ENCODE data around the gene CSTB. TPM values are rescaled to one million over a fixed set of nuclear protein-coding genes. Genes with fewer than 3 reads are reported as not detected.
"Not testable (repeated sequence)": the region's sequence is repeated elsewhere in the genome, so short reads cannot be mapped to it uniquely, and the experiment has no call there.

CSTB gene, protein sequence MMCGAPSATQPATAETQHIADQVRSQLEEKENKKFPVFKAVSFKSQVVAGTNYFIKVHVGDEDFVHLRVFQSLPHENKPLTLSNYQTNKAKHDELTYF
- 24.3 and 55.3 TPM in 2 replicates for total RNA-seq (2014; rRNA removed; shearing (Covaris generic))
- 33.6 and 41.3 TPM in 2 replicates for polyA plus RNA-seq (2015; cell fraction: cytosol; rRNA removed)
- 13.4 and 16.5 TPM in 2 replicates for polyA plus RNA-seq (2015; cell fraction: nucleus; rRNA removed)

DNA sequence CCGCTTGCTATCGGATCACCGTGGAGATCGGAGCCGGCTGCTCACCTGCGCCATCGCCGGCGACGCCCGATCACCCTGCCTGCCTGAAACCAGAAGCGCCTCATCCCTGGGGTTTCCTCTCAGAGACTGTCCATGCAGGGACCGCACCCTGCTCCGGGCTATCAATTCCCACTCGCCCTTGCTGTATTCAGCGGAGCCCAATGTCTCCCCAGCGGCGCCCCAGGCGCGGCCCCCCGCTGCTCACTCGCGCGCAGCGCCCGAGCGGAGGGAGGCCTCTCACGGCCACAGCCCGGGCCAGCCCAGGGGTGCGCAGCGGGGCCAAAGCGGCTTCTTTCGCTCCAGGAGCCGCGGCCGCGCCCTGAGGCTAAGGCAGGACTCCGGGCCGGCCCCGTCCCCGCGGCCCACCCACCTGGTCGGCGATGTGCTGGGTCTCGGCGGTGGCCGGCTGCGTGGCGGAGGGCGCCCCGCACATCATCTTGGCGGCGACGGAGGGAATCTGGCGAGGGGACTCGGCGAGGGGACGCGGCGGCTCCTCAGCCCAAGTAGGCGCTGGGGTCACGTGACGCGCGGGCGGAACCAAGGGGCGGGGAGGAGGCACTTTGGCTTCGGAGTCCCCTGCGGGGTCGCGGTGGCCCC lies at the start of gene CSTB:
Gene CSTB (minus strand): TSS at position 514 of the 636 bp plus-strand sequence. CDS start 39 bp downstream, at position 475.
- DNase-seq (ENCODE audit: low read depth) = peak; percentile 52

DNA sequence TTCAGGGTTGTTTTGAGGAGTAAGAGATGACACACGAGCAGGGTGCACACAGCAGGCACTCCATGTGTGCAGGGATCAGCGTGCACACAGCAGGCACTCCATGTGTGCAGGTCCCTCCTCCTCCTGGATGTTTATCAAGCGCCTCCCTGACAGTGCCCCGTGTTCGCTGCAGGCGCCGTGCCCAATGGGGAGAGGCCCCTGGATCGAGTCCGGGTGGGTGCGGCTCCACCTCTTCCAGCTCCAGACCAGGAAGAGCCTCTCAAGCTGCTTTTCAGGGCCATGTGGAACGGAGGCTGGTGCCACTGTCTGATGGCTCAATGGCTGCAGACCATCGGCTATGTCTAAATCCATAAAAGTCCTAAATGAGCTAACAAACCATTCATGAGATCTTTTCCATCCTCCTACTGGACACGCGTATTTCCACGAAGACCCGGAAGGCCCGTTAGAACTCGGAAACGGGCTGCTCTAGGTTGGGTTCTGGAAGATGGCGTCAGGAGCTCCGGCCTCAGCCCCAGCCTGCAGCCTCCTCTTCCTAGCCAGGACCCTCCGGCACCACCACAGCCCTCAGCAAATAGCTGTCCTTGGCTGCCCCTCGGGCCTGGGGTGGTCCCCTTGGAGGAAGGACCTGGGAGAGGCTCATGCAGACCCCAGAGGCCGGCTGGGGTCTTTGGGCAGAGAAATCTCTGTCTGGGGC lies 49.3 kb upstream of the CSTB start:
- DNase-seq (ENCODE audit: low read depth) = no peak

DNA sequence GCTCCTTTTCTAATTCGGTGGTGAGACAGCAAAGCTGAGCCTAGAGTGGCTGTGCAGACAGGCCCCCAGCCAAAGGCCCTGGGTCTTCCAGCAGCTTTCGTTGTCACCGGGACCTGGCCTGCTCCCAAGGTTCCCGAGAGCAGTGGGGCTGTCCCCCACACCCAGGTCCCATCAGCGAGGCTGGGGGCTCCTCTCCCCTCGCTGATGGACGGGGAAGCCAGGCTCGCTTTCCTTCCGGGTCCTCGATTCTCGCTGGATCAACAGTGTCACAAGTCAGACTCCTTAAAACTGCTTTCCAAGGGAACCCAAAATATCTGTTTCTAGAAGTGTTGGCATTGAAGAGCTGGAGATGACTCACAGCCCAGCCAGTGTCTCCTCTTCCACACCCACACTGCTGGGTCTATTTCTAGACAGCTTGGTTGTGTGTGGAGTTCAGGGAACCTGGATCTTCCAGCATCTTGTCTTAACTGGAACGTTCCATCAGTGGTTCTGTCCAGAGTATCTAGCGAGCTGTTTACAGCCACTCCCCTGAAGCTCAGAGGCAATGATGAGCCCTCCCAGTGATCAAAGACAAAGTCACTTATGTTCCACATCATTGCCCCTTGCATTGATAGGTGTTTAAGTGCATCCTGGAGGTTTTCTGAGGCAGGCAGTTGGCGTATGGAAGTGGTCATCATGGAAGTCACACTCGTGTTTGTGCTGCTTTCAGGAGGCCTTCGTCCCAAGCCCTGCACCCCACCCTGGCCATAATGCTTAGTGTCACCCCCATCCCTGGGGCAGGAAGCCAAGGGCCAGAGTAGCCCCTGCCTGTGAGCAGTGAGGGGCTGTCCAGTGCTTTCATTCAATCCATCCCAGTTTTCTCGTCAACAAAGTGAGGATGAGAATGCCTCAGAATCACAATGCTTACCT lies 48.5 kb upstream of the CSTB start:
- peak; percentile 33 for DNase-seq (ENCODE audit: low read depth)

DNA sequence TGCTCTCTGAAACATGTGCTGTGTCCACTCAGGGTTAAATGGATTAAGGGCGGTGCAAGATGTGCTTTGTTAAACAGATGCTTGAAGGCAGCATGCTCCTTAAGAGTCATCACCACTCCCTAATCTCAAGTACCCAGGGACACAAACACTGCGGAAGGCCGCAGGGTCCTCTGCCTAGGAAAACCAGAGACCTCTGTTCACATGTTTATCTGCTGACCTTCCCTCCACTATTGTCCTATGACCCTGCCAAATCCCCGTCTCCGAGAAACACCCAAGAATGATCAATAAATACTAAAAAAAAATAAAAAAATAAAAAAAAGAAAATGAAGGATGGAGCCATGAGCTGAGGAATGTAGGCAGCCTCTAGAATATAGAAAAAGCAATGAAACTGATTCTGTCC lies 46.6 kb upstream of the CSTB start:
- not testable (repeated sequence) for DNase-seq (ENCODE audit: low read depth)

DNA sequence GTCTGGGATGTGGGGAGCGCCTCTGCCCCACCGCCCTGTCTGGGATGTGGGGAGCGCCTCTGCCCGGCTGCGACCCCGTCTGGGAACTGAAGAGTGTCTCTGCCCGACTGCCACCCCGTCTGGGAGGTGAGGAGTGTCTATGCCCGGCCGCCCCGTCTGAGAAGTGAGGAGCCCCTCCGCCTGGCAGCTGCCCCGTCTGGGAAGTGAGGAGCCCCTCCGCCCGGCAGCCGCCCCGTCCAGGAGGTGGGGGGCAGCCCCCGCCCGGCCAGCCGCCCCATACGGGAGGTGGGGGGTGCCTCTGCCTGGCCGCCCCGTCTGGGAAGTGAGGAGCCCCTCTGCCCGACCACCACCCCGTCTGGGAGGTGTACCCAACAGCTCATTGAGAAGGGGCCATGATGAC lies 46.1 kb upstream of the CSTB start:
- not testable (repeated sequence) for DNase-seq (ENCODE audit: low read depth)

DNA sequence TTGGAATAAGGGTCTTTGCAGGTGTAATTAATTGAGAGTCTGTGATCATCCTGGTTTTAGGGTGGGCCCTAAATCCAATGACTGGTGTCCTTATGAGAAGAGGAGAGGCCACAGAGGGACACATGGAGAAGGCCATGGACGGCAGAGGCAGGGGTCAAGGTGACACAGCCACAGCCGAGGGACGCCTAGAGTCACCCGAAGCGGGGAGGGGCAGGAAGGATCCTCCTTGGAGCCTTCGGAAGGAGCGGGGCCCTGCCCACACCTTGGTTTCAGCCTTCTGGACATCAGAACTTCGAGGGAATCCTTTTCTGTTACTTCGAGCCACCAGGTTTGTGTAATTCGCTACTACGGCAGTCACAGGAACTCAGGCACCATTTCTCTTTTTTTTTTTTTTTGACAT lies 44.4 kb upstream of the CSTB start:
- DNase-seq (ENCODE audit: low read depth) = no peak

DNA sequence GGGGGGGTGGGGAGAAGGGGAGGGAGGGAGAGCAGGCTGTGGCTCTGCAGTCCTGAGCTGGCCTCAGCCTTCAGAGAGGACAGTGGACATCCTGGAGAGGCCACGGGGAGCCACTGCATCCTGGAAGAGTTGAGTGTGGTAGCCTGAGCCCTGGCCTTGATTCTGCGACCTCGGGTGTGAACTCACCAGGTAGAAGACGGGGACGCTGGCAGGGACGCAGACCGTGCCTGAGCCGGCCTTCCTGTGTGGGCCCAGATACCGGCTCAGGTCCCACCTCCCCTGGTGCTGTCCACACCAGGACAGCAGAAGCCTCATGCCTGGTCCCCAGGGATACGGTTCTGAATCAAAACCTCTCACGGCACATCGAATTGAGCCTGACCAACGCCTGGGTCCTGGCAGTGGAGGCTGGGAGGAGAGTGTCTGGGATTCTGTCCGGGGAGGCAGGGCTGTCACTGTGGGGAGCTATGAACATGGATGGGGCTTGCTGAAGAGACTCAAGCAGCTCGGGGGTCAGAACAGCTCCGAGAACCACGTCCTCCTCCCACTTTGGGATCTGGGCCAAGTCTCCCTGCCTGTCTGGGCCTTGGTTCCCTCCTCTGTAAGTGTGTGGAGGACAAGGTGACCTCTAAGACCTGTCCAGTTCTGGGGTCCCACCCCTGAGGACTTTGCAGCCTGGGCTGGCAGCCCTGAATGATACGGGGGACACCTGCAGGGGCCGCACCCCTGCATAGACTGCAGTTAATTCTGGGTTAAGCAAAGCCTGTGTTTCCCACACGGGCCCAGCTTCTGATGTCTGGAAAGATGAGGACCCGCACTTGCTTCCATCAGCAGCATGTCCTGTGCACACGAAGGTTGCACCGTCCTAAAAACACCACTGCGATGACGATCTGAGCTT lies 43.6 kb upstream of the CSTB start:
- no peak for DNase-seq (ENCODE audit: low read depth)

DNA sequence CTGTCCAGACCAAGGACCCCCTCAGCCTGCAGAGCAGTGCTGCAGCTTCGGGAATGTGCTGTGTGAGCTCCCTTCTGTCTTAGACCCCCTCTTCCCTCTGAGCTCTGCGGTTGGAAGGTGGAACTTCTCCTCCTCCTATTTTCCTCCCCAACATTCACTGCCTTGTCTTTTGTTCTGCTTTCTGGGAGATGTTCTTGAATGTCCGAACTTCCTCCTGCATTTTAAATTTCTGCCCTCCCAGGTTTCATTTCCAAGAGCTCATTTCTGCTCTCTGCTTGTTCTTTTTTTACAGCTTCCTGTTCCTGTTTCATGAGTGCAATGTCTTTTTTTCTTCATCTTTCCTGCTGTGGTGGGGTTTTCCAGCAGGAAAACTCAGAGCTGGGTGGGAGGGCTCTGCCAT lies 42.6 kb upstream of the CSTB start:
- DNase-seq (ENCODE audit: low read depth) = no peak

DNA sequence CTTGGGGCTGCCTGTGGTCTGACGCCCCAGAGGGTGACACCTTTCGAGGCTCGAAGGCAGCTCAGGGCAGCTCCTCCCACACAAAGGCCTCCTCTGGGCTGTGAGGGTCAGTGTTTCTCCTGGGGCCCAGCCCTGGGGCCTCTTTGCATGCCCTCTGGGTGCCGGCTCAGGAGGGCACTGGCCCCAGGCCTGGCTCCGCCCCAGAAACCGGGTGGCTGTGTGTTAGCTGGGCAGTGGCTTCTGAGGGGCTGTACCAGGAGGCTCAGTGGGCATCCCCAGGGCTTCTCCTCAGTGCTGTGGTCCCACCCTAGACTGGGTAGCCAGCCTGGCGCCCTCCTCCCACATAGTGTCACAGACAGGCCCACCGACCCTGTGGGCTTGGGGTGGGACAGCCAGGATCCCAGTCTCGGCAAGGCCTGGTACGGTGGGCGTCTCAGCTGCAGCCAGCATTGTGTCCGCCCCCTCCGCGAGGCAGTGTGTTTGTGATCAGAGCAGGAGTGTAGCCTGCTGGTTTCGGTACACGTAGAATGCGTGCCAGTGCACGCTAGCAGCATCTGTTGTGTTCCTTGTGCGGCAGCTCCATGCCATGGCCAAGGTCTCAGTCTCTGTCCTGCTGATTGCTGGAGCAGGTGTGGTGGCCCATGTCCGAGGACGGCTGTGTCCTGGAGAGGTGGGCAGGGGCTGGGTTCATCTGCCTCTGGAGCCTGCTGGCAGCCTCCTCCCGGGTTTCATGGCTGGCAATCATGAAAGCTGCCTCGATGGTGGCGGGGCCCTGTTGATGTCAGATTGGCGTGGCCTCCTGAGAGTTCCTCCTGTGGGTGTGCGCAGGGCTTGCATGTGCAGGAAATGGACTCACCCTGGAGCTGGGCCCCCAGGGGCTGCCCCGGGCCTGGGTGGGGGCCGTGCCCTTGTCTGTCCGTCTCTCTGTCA lies 41.3 kb upstream of the CSTB start:
- no peak for DNase-seq (ENCODE audit: low read depth)

DNA sequence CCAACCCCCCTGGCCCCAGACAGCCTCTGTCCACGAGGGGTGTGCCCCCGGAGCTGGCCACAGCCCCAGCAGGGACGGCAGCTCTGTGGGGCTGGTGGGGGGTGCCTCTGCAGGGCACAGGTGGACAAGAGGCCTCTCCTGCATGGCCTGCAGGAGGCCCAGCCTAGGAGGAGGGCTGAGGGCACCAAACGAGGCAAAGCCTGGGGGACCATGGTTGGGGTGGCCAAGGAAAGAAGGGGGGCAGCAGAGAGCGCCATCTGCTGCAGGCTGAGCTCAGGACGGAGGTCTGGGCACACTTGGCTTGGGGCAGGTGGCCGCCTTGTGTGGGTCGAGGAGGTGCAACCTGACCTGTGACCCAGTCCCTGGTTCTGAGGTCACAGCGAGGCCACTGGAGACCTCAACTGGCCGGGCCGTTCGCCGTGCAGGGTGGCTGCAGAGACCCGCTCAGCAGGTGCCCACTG lies 40.5 kb upstream of the CSTB start:
- DNase-seq (ENCODE audit: low read depth) = no peak

DNA sequence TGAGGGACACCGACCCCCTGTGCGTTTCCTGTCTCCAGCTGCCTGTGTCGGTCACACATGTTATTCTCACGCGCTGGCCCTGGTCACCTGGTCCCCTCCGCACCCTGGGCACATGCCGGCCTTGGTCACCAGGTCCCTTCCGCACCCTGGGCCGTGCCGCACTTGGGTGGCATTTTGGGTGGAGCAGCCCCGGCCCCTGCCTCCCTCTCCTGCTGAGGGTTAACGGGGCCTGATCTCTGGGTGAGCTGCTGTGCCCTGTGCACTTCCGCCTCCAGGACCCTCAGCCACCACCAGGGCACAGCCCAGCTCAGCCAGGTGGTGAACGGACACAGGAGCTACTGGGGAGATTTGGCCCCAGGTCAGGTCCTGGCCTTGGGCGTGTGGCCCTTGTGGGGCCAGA lies 39.9 kb upstream of the CSTB start:
- no peak for DNase-seq (ENCODE audit: low read depth)

DNA sequence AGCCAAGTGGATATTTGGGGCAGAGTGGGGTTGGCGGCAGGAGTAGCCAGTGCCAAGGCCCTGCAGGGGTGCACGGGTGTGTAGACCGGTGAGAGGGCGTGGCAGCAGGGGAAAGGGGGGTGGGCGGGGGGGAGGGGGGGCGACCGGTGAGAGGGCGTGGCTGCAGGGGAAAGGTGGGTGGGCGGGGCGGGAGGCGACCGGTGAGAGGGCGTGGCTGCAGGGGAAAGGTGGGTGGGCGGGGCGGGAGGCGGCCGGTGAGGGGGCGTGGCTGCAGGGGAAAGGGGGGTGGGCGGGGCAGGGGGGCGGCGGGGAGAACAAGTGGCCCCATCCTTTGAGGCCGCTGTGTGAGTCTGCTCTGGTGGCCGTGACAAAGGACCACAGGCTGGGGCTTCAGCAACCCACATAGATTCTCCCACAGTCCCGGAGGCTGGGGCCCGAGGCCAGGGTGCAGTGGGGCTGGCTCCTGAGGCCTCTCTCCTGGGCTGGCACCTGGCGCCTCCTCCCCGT lies 39.1 kb upstream of the CSTB start:
- no peak for DNase-seq (ENCODE audit: low read depth)

DNA sequence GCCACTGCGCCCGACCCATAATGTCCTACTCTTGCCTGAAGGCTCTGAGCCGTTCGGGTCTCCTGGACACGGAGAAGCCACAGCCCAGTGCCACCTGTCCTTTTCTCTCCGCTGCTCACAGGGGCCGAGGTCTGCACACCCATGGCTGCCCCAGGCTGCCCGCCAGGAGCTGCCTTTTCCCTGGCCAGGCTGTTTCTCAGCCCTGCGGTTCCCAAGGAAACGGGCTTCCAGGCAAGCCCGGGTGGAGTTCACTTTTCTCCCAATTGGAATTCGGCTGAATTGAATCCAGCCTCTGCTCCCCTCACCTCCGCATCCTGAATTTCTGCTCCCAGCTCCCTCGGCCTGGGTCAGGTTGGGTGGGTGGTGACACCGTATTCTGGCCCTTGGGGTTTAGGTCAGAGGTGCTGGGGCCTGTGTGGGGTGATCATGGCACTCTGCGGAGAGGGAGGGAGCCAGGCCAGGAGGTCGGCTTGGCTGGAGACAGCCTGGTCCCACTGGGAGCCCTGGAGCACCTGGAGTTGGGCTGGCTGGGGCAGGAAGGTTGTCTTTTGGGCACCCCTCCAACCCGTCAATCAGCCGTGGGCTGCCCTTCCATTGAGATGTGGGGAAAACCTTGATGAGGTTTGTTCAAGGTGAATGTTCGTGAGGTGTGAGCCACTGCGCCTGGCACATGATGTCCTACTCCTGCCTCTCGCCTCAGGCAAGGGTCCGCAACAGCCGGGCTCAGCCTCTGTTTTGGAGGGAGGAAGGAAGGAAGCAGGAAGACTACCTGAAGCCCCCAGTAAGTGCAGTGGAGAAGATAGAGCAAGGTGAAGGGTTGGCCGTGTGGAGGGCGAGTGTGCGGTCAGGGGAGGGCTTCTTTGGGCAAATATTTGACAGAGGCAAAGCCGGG lies 38.4 kb upstream of the CSTB start:
- DNase-seq (ENCODE audit: low read depth) = no peak

DNA sequence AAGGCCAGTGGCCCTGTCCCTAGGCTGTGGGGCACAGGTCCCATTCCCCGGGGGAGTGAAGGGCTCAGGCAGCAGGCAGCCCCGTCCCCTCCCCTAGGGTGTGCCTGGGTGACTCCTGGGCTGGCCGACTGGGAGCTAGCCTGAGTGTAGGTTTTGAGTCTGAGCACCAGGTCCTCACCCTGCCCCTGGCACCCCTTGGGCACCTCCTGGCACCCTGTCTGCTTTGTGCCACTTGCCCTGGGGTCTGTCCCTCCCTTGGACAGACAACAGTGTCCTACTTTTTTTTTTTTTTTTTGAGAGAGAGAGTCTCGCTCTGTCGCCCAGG lies 37.5 kb upstream of the CSTB start:
- DNase-seq (ENCODE audit: low read depth) = no peak

DNA sequence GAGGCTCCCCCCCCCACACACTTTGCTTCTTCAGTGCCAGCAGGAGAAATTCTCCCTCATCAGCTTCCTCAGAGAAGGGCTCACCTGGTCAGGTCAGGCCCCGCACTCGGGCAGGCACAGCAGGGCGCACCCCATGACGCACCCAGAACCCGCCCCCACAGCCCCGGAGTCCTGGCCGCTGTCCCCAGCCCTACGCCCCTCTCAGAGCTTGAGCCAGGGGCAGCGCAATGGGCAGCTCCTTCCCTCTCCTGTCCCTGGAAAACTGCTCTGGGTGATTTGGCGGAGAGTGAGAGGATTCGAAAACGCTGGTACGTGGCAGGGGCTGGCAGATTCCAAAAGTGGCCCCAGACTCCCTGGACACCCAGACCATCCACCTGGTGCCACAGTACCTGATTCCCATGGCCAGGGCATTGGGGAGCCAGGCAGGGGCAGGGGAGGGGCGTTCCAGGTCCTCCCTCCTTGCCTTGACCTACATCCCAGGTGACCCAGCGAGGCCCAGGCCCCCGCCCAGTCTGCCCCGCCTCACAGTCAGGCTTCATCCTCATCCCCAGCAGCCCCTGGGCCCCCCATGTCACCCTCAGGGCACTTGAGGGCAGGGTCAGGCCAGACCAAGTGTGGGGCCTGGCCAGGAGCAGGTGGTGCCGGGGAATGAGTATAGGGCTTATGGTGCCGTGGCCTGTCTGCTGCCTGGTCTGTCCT lies 37.0 kb upstream of the CSTB start:
- no peak for DNase-seq (ENCODE audit: low read depth)

DNA sequence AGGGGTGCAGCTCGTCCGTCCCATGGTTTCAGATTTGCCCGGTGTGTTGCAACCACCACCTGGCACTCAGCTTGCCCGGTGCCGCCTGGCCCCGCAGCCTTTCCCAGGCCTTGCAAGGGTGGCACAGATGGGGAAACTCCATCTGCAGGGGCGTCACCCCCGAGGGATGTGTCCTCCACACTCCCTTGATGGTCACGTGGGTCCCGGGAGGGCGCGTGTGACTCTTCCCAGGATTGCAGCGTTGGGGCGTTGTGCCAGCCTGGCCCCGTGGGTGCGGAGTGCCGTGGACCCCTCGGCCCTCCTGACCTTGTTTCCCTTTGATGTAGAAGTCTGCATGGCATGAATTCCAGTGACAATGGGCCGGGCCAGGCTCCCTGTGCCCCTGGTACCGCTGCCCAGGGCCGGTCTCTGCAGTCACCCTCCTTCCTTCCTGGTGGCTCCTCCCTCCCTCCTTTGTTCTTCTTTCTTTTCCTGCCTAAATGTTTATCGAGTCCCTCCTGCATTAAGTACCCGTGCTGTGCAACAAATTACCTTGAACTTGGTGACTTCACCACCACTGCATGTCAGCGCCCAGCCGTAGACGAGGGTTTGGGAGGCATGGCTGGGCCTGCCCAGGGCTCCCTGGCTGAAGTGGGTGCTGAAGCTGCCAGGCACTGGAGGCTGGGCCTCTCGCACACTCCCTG lies 36.2 kb upstream of the CSTB start:
- no peak for DNase-seq (ENCODE audit: low read depth)
